GM18870 (cell line): ENCODE measurements around the gene CSTB.

Experiments used
- ATAC-seq: cut with Tn5 transposase; IDR thresholded peaks from one replicate; pipeline ENCODE4 v1.9.1; 2021; ENCODE audit warnings: moderate library complexity; ENCODE audit not compliant: unreplicated experiment

Gene CSTB

GRCh38 chr21:43752758-43753438 is 23.2 kb downstream of the CSTB start:
- no peak for ATAC-seq

- no peak for ATAC-seq
These were observed 24.0 kb downstream of the CSTB start for GRCh38 chr21:43751955-43752591.

GRCh38 chr21:43750339-43751033 is 25.6 kb downstream of the CSTB start:
- no peak for ATAC-seq

GRCh38 chr21:43749651-43750262 is 26.4 kb downstream of the CSTB start:
- ATAC-seq, result no peak

- no peak for ATAC-seq
These were observed 27.5 kb downstream of the CSTB start for GRCh38 chr21:43748622-43749021.

- no peak for ATAC-seq
These were observed 30.2 kb downstream of the CSTB start for GRCh38 chr21:43745772-43746517.

- ATAC-seq, result no peak
These were observed 31.4 kb downstream of the CSTB start for GRCh38 chr21:43744725-43745124.

- no peak for ATAC-seq
These were observed 32.2 kb downstream of the CSTB start for GRCh38 chr21:43743947-43744346.

- no peak for ATAC-seq
These were observed 34.5 kb downstream of the CSTB start for GRCh38 chr21:43741423-43742096.

GRCh38 chr21:43740497-43741156 is 35.5 kb downstream of the CSTB start:
- no peak for ATAC-seq

GRCh38 chr21:43739621-43740435 is 36.3 kb downstream of the CSTB start:
- no peak for ATAC-seq

GRCh38 chr21:43737158-43737950 is 38.8 kb downstream of the CSTB start:
- ATAC-seq, result no peak

GRCh38 chr21:43736224-43736883 is 39.8 kb downstream of the CSTB start:
- no peak for ATAC-seq

- no peak for ATAC-seq
These were observed 40.6 kb downstream of the CSTB start for GRCh38 chr21:43735236-43736091.

- no peak for ATAC-seq
These were observed 41.2 kb downstream of the CSTB start for GRCh38 chr21:43734928-43735229.

GRCh38 chr21:43734131-43734927 is 41.8 kb downstream of the CSTB start:
- ATAC-seq, result no peak
